Thyroid gland (tissue), 4 donors: ENCODE data around the gene TRIP12. TPM values are rescaled to one million over a fixed set of nuclear protein-coding genes. Genes with fewer than 3 reads are reported as not detected.
A peak's percentile ranks its signal among the peaks of the same experiment; 100 is the strongest.

ENCODE experiments used
- DNase-seq, 2 donors: peaks; one replicate each; pipeline ENCODE4 v3.0.0-alpha.2; 2019
- H3K27ac ChIP-seq, 3 donors: fragments of 200-600 bp; sonication (generic); 1 replicate in 2 of 3; 2 replicates in 1 of 3; pipeline ENCODE4 v1.5.1; 2016 to 2019; ENCODE audit warnings: mild to moderate bottlenecking in 1 of 3, moderate library complexity in 1 of 3
- H3K27me3 ChIP-seq: fragments of 200-600 bp; sonication (generic); one replicate; pipeline ENCODE4 v1.5.1; 2019
- H3K36me3 ChIP-seq, 2 donors: fragments of 200-600 bp; sonication (generic); one replicate each; pipeline ENCODE4 v1.5.1; 2016 to 2019
- H3K4me1 ChIP-seq, 2 donors: fragments of 200-600 bp; sonication (generic); one replicate each; pipeline ENCODE4 v1.5.1; 2017 to 2019
- H3K4me3 ChIP-seq, 3 donors: fragments of 200-600 bp; sonication (generic); replicated peaks in 1 of 3; 1 replicate in 2 of 3; 2 replicates in 1 of 3; pipeline ENCODE4 v1.5.1; 2016; ENCODE audit warnings: mild to moderate bottlenecking in 1 of 3
- H3K9me3 ChIP-seq: fragments of 200-600 bp; sonication (generic); one replicate; pipeline ENCODE4 v1.5.1; 2017
- POLR2A ChIP-seq, 2 donors: fragments of 450-650 bp; IDR thresholded peaks; one replicate each; pipeline ENCODE4 v1.6.1; 2017; ENCODE audit warnings: antibody characterized with exemption in 2 of 2, mild to moderate bottlenecking in 2 of 2, moderate library complexity in 1 of 2
- WGBS, 2 donors: methylation state at CpG; one replicate each; pipeline ENCODE4 v1.1.5; 2017; 5-methylcytosine and 5-hydroxymethylcytosine counted together
- intact Hi-C: fragments of 100-400 bp; cut with DNase I; formaldehyde crosslinking; loops from one replicate; pipeline ENCODE4 v1.15.1; 2023
- small RNA-seq: library from RNA; depleted of rRNA; stranded (forward); fragments of <200 nt; gene quantifications from one replicate; pipeline ENCODE3, GENCODE V24; 2016
- total RNA-seq, 4 donors: library from RNA; depleted of rRNA; stranded (reverse); fragments of >200 nt; gene quantifications; one replicate each; pipeline ENCODE4 v1.2.3, GENCODE V29; 2016
- TF ChIP-seq, protein P1 (sequence below), 6 experiments: fragments of 200-600 bp in 3 of 6; fragments of 450-650 bp in 3 of 6; sonication (generic) in 3 of 6; IDR thresholded peaks; one replicate each; pipeline ENCODE4 v1.5.1; 2016 to 2019; ENCODE audit warnings: antibody characterized with exemption in 6 of 6, mild to moderate bottlenecking in 2 of 6, inconsistent platforms in 1 of 6, moderate library complexity in 1 of 6

TRIP12 gene
- total RNA-seq, 4 donors from 2014 or later: 155 to 273 (median 184) TPM

DNA sequence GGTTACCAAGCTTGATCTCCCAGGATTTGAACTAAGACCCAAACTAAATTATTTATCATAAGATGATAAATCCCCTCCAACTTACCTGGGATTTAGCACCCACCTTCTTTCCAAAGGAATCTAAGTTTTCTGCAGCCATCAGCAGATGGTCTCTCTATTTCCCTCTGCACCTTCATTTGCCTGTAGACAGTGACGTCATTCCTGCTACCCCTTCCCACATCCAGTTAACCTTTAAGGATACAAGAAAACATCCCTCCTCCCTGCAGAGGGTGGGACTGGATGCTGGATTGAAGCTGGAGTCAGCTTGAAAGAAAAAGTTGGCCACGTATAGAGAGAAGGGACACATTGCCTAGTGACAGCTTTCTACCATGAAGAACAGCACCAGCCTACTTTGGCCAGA lies 203.8 kb downstream of the TRIP12 start:
- intact Hi-C loops: no loop called here
- Histone ChIP-seq H3K27me3 (peaks cover 20% of the 10 kb centered on the region), H3K36me3 (no peaks in the 10 kb centered on the region), H3K9me3 (no peaks in the 10 kb centered on the region), H3K27ac (no peak overlapping the region), H3K4me1 (peaks cover 3 to 14% of the 10 kb centered on the region in 2 donors), H3K4me3 (no peak overlapping the region)
- WGBS, 2 donors: 47% methylated on average over 2 of the region's 2 CpGs
- no peak for DNase-seq
- TF ChIP-seq, protein P1, sequence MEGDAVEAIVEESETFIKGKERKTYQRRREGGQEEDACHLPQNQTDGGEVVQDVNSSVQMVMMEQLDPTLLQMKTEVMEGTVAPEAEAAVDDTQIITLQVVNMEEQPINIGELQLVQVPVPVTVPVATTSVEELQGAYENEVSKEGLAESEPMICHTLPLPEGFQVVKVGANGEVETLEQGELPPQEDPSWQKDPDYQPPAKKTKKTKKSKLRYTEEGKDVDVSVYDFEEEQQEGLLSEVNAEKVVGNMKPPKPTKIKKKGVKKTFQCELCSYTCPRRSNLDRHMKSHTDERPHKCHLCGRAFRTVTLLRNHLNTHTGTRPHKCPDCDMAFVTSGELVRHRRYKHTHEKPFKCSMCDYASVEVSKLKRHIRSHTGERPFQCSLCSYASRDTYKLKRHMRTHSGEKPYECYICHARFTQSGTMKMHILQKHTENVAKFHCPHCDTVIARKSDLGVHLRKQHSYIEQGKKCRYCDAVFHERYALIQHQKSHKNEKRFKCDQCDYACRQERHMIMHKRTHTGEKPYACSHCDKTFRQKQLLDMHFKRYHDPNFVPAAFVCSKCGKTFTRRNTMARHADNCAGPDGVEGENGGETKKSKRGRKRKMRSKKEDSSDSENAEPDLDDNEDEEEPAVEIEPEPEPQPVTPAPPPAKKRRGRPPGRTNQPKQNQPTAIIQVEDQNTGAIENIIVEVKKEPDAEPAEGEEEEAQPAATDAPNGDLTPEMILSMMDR (IDR thresholded peaks at IDR 0.05): no peak
- TF ChIP-seq POLR2A (IDR thresholded peaks at IDR 0.05): no peak

DNA sequence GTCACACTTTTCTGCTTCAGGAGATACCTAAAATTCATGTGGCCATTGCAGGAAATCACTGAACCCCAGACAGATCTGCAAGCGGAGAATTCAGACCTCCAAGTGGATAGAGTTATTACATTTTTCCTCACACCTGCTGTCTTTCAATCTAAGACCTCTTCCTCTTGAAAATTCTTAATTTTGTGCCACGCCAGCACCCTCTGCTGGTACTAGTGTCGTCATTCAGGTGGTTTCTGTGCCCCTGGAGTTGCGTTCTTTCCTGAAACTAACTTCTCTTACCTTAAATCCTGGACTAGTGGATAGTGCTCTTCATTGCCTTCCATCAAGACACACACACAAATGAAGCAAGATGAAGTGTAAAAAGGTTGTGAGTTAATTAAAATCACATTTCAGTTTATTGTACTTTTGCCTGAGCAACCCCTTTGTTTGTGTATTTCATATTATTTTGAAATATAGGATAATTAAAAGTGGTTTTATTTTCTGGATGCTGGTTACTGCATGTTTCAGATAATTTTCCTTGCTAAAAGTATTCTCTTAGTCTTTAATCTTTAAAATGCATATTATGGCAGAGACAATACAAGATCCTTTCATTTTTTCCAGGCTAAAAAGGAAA lies 205.8 kb downstream of the TRIP12 start:
- Histone ChIP-seq H3K4me1 (peaks cover 3 to 14% of the 10 kb centered on the region in 2 donors), H3K36me3 (no peaks in the 10 kb centered on the region), H3K9me3 (no peaks in the 10 kb centered on the region), H3K27ac (no peak overlapping the region), H3K27me3 (peaks cover 22% of the 10 kb centered on the region), H3K4me3 (no peak overlapping the region)
- TF ChIP-seq, protein P1 (IDR thresholded peaks at IDR 0.05): no peak
- no peak for TF ChIP-seq POLR2A (IDR thresholded peaks at IDR 0.05)
- WGBS, 2 donors: 10 to 14% methylated on average over 4 of the region's 4 CpGs
- intact Hi-C loops: no loop called here
- no peak for DNase-seq

DNA sequence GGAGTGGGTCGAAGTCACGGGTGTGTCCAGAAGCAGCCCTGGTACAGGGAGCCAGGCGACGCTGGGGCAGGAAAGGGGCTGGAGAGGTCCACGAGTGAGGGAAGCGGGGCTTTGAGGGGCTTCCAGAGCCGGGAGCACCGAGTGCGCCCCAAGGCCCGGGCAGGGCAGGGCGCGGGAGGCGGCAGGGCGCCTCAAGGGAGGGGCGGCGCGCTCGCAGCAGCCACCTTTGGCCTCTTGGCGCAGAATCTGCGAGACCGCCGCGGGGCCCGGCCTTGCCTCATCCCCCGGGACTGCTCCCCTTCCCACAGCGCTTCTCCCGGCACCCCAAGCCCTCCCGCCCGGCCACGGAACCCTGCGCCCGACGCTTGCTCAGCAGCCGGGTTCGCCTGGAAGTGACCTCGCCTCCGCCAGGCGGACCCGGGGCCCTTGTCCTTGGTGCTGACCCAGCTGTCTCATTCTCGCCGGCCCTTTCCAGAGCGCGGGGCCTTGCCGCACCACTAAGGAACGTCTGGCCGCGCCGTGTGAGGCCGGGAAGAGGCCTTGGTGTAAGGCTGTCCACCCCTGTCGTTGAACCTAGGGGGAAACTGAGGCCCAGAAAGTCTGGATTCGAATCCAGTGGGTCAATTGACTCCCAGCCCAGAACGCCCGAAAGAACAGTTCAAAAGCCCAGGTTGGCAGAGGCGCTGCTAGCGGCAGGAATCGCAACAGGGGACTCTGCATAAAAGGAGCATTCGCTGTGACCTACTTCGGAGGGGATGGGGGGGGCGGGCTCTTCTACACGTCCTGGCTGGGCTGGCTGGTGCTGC lies 206.9 kb downstream of the TRIP12 start:
- Histone ChIP-seq H3K27me3 (peaks cover 22% of the 10 kb centered on the region), H3K36me3 (no peaks in the 10 kb centered on the region), H3K4me3 (no peak overlapping the region), H3K9me3 (no peaks in the 10 kb centered on the region), H3K27ac (no peak overlapping the region), H3K4me1 (peaks cover 3 to 14% of the 10 kb centered on the region in 2 donors)
- no peak for TF ChIP-seq POLR2A (IDR thresholded peaks at IDR 0.05)
- TF ChIP-seq, protein P1 (IDR thresholded peaks at IDR 0.05): no peak
- 2 to 5% methylated on average over 16 to 38 of the region's 60 CpGs for WGBS, 2 donors
- intact Hi-C loops: no loop called here
- peak; percentile 33 to 52 for DNase-seq

DNA sequence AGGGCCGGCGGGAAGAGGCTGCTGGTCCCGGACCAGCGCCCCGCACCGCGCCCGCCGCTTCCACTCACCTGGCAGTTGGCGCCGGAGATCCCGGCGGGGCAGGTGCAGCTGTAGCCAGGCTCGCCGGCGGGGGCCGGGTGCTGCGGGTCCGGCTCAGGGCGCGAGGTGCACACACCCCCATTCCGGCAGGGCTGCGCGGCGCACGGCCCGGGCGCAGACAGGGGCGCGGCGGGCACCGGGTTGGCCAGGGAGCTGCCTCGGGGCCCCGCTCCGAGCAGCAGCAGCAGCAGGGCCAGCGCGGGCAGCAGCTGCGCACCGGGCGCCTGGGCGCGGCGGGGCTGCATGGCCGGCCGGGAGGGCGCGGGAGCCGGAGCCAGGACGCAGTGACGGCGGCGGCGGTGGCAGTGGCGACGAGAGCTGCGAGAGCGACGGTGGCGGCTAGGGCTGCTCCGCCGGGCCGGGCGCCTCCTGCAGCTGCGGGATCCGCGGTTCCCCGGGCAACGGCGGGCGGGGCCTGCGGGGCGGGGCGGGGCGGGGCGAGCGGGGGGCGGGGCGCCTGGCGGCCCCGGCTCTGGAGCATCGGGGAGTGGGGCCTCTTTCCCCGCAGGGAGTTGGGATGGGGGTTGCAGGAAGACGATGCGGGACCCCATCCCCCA lies 207.6 kb downstream of the TRIP12 start, which contains the start of gene DNER:
TSS of gene DNER (minus strand) at position 476 of the 656 bp plus-strand sequence. CDS start at position 344, 132 bp downstream.
- no peak within 1 kb of the TSS for H3K27ac ChIP-seq
- no peak for DNase-seq
- H3K4me3 ChIP-seq: peak within 1 kb of the TSS in 1 of 3 donors; percentile 3
- intact Hi-C loops: no loop called here
- H3K27me3 ChIP-seq: peaks cover 22% of the 10 kb centered on the region
- H3K9me3 ChIP-seq: no peaks in the 10 kb centered on the region
- WGBS, 2 donors: 2 to 7% methylated on average over 3 to 19 of the region's 84 CpGs
- TF ChIP-seq, protein P1 (IDR thresholded peaks at IDR 0.05): no peak
- TF ChIP-seq POLR2A (IDR thresholded peaks at IDR 0.05): no peak
- no peaks in the 10 kb centered on the region for H3K36me3 ChIP-seq
- peaks cover 3 to 14% of the 10 kb centered on the region in 2 donors for H3K4me1 ChIP-seq

Small RNAs within 50 kb of the gene (small RNA-seq; reads per million reads assigned to genes)
- not detected for gene RNU6-613P
- gene RNU6-964P: not detected

Other genes starting within 250 kb of the TRIP12 start
- gene DNER, start 207.5 kb downstream of the TRIP12 start, total RNA-seq: under 1 TPM in 3 of 4 donors, not detected in 1; 0.13 to 0.93 (median 0.42) TPM
- 10 to 100 TPM in 2 of 4 donors, 1 to 10 TPM in 2; 4.7 to 17.9 (median 11.3) TPM for gene FBXO36, start 494 bp upstream of the TRIP12 start, total RNA-seq
- 1 to 10 TPM; 1.8 to 3.8 (median 2.0) TPM for gene SLC16A14, start 146.9 kb upstream of the TRIP12 start, total RNA-seq